ENCODE measurements around the gene OTUD7B. TPM values are rescaled to one million over a fixed set of nuclear protein-coding genes. Genes with fewer than 3 reads are reported as not detected.

OTUD7B gene
- total and polyA plus RNA-seq, 9 of the 15 experiments (the other 6 are each of a cell fraction or from before 2014, with no cell fraction given), result 0.96 to 18.8 (median 7.4) TPM

DNA sequence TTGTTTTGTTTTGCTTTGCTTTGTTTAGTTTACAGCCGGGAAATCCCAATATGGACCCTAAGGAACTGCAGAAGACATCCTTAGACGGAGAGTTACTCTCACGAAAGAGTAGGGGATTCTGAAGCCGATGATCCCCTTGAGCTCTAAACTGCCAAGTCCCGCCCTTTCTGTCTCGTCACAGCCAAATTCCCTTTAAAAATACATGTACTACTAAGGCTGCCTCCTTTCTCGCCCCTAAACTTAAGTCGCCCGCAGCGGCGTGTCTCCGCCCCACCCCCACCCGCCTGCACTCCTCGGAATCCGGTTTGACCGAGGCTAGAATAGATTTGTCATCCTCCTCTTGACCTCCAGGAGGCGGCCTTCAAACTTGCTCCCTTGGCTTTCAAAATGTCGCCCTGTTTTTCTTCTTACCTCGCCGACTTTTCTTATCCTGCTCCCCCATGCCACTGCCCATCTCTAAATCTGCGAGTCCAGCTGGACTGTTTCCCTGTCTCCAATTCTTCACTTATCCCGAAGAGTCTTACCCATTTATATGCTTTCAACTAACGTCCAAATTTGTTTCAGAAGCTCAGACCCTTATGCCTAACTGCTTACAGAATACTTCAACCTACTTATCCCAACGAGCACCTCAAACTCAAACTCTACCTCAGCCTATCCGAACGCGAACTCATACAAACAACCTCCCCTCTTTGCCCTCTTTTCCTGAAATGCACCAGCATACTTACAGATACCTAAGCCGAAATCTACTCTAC lies 122.1 kb downstream of the OTUD7B start (continued):
- TF ChIP-seq ZBTB33 (CRISPR knock-in tag; IDR thresholded peaks at IDR 0.05) (no peak), NR2C2 (CRISPR knock-in tag; IDR thresholded peaks at IDR 0.05) (no peak), NR2C2 (tag; IDR thresholded peaks at IDR 0.05) (peak; percentile 65), NFE2L1 (tag; IDR thresholded peaks at IDR 0.05; ENCODE audit: borderline replicate concordance, low read depth) (no peak), ETS1 (conservative IDR thresholded peaks at IDR 0.05; ENCODE audit: control insufficient read depth, low read depth, low read length) (peak; percentile 84), L3MBTL2 (IDR thresholded peaks at IDR 0.05) (peak; percentile 40; the same call in 1 of the 2 replicates), ARNT (IDR thresholded peaks at IDR 0.05) (peak; percentile 21 to 40; a peak in 1 of 4 replicates), NFIX (CRISPR knock-in tag; IDR thresholded peaks at IDR 0.05; ENCODE audit: low read depth) (no peak), BCLAF1 (IDR thresholded peaks at IDR 0.05; ENCODE audit: borderline replicate concordance in 1 of 2, control insufficient read depth in 1 of 2, low read depth in 2 of 2, low read length in 1 of 2) (peak; percentile 12 to 79; a peak in 2 of 4 replicates), ZNF146 (CRISPR knock-in tag; IDR thresholded peaks at IDR 0.05; ENCODE audit: unreplicated experiment) (no peak), HDAC6 (IDR thresholded peaks at IDR 0.05; ENCODE audit: low read depth, low read length) (no peak), RFX7 (CRISPR knock-in tag; IDR thresholded peaks at IDR 0.05) (0 out of 2 replicates have a peak, but pooled peaks have one; percentile 3), ZSCAN32 (CRISPR knock-in tag; IDR thresholded peaks at IDR 0.05) (no peak), RB1 (IDR thresholded peaks at IDR 0.05; ENCODE audit: low read depth) (no peak; the same call in 1 of the 2 replicates)
- TF ChIP-seq, protein P1, sequence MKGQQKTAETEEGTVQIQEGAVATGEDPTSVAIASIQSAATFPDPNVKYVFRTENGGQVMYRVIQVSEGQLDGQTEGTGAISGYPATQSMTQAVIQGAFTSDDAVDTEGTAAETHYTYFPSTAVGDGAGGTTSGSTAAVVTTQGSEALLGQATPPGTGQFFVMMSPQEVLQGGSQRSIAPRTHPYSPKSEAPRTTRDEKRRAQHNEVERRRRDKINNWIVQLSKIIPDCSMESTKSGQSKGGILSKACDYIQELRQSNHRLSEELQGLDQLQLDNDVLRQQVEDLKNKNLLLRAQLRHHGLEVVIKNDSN (CRISPR knock-in tag; IDR thresholded peaks at IDR 0.05), result no peak
- TF ChIP-seq, protein P2, sequence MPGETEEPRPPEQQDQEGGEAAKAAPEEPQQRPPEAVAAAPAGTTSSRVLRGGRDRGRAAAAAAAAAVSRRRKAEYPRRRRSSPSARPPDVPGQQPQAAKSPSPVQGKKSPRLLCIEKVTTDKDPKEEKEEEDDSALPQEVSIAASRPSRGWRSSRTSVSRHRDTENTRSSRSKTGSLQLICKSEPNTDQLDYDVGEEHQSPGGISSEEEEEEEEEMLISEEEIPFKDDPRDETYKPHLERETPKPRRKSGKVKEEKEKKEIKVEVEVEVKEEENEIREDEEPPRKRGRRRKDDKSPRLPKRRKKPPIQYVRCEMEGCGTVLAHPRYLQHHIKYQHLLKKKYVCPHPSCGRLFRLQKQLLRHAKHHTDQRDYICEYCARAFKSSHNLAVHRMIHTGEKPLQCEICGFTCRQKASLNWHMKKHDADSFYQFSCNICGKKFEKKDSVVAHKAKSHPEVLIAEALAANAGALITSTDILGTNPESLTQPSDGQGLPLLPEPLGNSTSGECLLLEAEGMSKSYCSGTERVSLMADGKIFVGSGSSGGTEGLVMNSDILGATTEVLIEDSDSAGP (CRISPR knock-in tag; IDR thresholded peaks at IDR 0.05), result no peak

Measured in K562 (cell line).